Right atrium auricular region (tissue), 2 donors: ENCODE data around the gene MMD. TPM values are rescaled to one million over a fixed set of nuclear protein-coding genes. Genes with fewer than 3 reads are reported as not detected.

Experiments used
- DNase-seq: peaks from one replicate; pipeline ENCODE4 v3.0.0-alpha.2; 2019; ENCODE audit warnings: low spot score
- H3K27ac ChIP-seq, 2 donors: fragments of 200-600 bp; sonication (generic); 1 replicate in 1 of 2; 2 replicates in 1 of 2; pipeline ENCODE4 v1.5.1; 2016 to 2019
- H3K27me3 ChIP-seq, 2 donors: fragments of 200-600 bp; sonication (generic); one replicate each; pipeline versions ENCODE4 v1.5.1 to v1.6.0; 2017 to 2019
- H3K36me3 ChIP-seq: fragments of 200-600 bp; sonication (generic); one replicate; pipeline ENCODE4 v1.5.1; 2016
- H3K4me1 ChIP-seq, 2 donors: fragments of 200-600 bp; sonication (generic); one replicate each; pipeline versions ENCODE4 v1.5.1 to v1.6.0; 2017 to 2019
- H3K4me3 ChIP-seq, 2 donors: fragments of 200-600 bp; sonication (generic); 1 replicate in 1 of 2; 2 replicates in 1 of 2; pipeline ENCODE4 v1.5.1; 2017 to 2019; ENCODE audit warnings: mild to moderate bottlenecking in 1 of 2, moderate library complexity in 1 of 2
- H3K9me3 ChIP-seq, 2 donors: fragments of 200-600 bp; sonication (generic); one replicate each; pipeline ENCODE4 v1.5.1; 2019
- total RNA-seq, 2 donors: library from RNA; depleted of rRNA; stranded (reverse); fragments of >200 nt; gene quantifications; one replicate each; pipeline ENCODE4 v1.1.0, GENCODE V29; 2016
- TF ChIP-seq, protein P1 (sequence below), 2 donors: fragments of 200-600 bp; sonication (generic); IDR thresholded peaks; one replicate each; pipeline ENCODE4 v1.5.1; 2019; ENCODE audit warnings: antibody characterized with exemption in 2 of 2

MMD gene
- total RNA-seq, 2 donors from 2014 or later: 12.5 to 17.5 TPM

DNA sequence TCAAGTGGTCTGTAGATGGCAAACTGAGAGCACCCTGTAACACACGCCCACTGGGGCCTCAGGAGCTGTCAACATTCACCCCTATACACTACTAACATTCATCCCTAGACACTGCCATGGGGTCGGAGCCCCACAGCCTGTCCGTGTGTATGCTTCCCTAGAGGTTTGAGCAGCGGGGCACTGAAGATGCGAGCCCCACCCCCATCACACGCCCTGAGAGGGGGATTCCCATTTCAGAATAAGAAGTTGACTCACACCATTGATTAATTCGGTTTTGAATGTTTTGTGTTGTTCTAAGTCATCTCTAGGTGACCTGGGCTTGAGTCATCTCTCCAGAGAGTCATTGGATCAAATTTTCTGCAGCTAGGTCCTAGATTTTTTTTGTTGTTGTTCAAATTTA is 37.3 kb upstream of the MMD start:
- TF ChIP-seq, protein P1, sequence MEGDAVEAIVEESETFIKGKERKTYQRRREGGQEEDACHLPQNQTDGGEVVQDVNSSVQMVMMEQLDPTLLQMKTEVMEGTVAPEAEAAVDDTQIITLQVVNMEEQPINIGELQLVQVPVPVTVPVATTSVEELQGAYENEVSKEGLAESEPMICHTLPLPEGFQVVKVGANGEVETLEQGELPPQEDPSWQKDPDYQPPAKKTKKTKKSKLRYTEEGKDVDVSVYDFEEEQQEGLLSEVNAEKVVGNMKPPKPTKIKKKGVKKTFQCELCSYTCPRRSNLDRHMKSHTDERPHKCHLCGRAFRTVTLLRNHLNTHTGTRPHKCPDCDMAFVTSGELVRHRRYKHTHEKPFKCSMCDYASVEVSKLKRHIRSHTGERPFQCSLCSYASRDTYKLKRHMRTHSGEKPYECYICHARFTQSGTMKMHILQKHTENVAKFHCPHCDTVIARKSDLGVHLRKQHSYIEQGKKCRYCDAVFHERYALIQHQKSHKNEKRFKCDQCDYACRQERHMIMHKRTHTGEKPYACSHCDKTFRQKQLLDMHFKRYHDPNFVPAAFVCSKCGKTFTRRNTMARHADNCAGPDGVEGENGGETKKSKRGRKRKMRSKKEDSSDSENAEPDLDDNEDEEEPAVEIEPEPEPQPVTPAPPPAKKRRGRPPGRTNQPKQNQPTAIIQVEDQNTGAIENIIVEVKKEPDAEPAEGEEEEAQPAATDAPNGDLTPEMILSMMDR (IDR thresholded peaks at IDR 0.05): no peak
- no peaks in the 10 kb centered on the region for H3K9me3 ChIP-seq
- H3K4me1 ChIP-seq: no peaks in the 10 kb centered on the region
- no peak overlapping the region for H3K4me3 ChIP-seq
- no peaks in the 10 kb centered on the region for H3K27me3 ChIP-seq
- no peak overlapping the region for H3K27ac ChIP-seq
- H3K36me3 ChIP-seq: no peaks in the 10 kb centered on the region
- no peak for DNase-seq

DNA sequence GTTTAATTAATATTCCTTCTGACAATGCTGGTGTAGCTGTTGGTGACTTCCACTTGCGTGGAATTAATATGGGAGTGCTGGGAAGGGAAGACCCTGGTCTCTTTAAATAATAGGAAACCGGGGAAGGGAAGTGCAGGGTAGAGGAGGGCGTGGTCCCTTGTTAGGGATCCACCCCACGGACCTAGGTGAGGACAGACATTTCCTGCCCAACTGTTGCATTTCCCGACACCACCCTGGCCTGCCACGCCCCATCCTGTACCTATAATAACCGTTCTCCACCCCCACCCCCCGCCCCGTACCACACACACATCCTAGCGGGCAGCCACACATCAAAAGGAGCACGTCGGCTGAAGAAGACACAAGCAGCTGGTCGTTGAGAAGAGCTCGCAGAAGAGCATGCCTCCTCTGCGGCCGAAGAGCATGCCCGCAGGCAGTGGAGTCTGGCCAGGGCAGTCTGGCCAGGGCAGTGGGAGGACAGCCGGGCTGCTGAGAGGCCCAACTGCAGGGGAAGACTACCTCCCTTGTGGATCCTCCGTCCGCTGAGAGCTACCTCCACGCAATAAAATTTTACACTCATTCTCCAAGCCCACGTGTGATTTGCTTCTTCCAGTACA is 36.8 kb upstream of the MMD start:
- no peak overlapping the region for H3K27ac ChIP-seq
- TF ChIP-seq, protein P1 (IDR thresholded peaks at IDR 0.05): no peak

DNA sequence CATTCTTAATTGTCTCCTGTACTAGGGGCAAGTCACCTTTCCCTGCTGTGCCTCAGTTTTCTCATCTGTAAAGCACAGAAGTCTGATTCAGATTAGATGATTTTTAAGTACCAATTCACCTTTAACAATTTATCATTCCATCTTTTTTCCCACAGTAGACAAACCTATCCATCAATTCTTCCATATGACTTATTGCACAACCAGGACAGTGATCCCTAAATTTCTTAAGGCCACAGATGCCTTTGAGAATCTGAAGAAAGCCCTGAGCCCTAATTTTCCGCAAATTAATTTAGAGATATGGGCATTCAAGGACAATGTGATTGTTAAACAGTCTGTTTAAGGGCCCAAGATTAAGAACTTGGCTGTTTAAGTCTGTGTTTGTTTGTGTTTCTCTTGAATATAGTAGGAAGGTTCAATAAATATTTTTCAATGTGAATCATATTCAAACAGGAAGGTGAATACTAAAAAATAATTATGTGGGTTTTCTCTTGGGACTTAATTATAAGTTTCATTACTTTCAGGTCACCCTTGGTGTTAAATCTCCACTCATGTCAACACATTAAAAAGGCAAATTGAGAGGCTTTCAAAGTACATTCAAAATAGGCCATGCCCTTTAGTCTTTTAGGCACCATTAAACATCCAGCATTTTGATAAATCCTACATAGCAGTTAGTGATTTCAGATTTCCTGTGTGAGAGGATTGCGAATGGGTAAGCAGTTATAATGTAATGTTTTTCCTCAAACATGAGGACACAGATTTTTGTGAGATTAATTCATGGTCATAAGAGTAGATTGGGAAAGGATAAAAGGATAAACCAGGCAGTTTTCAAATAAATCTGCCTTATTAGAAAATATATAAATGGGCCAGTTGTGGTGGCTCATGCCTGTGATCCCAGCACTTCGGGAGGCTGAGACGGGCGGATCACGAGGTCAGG is 34.9 kb upstream of the MMD start:
- TF ChIP-seq, protein P1 (IDR thresholded peaks at IDR 0.05): no peak
- Histone ChIP-seq H3K27me3 (no peaks in the 10 kb centered on the region), H3K36me3 (no peaks in the 10 kb centered on the region), H3K27ac (no peak overlapping the region), H3K4me1 (no peaks in the 10 kb centered on the region), H3K9me3 (no peaks in the 10 kb centered on the region), H3K4me3 (no peak overlapping the region)
- DNase-seq: no peak

More for the DNA sequence above, 36.8 kb upstream of the MMD start:
- Histone ChIP-seq H3K27me3 (no peaks in the 10 kb centered on the region), H3K4me1 (no peaks in the 10 kb centered on the region), H3K4me3 (no peak overlapping the region), H3K36me3 (no peaks in the 10 kb centered on the region), H3K9me3 (no peaks in the 10 kb centered on the region)
- DNase-seq: no peak

DNA sequence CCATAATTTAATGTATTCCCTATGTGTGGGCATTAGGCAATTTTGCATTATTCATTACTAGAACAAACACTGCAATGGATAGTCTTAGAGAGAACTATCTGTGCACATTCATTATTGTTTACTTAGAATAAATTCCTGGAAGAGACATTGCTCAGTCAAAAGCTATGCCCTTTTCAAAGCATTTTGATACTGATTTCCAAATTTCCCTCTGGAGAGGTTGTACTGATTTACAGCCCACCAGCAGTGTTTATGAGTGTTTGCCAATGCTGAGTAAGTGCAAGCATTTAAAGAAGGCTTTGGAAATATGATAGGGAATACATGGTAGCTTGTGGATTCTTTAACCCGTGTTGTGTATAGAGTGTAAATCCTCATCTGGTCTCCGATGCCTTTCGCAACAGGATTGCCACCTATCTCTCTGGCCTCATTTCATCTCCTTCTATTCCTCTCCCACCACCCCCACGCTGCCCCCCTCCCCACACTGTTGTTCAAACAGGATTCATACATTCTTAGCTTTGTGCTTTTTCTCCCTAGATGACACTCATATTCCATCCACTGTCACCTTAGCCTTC is 33.4 kb upstream of the MMD start:
- Histone ChIP-seq H3K27ac (no peak overlapping the region), H3K27me3 (no peaks in the 10 kb centered on the region), H3K36me3 (no peaks in the 10 kb centered on the region), H3K4me1 (no peaks in the 10 kb centered on the region), H3K4me3 (no peak overlapping the region), H3K9me3 (no peaks in the 10 kb centered on the region)
- DNase-seq: no peak
- TF ChIP-seq, protein P1 (IDR thresholded peaks at IDR 0.05): no peak

DNA sequence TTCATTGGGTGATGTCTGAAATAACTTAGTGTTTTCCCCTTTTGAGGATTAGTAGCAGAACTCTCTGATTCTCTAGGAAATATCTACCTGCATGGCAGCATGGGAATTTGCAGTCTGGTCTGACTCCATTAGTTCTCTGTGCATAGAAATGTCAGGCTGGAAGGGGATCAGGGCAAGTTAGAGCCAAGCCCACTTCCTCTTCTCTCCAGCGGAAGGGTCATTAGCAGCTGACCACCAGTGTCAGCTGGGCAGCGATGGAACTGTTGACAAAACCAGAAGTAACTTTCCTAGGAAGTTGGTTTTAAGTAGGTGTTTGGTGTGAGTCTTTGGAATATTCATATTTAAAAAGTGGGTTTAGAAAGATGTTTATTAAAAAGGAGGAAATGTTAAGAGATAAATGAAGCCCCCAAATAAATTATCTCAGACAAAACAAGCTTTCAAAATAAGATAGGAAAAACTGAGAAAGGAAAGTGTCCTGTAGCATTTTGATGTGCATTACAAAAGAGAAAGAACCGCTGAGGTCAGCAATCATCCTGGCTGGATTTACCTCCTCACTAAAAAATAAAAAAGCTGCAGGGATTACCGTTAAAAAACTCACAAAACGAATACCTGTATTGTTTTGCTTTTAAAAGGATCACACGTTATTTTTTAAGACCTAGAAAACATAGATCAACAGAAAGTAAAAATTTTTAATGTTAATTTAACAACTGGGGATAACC is 32.4 kb upstream of the MMD start:
- no peak for DNase-seq
- Histone ChIP-seq H3K9me3 (no peaks in the 10 kb centered on the region), H3K4me3 (no peak overlapping the region), H3K27ac (no peak overlapping the region), H3K27me3 (no peaks in the 10 kb centered on the region), H3K36me3 (no peaks in the 10 kb centered on the region), H3K4me1 (no peaks in the 10 kb centered on the region)
- TF ChIP-seq, protein P1 (IDR thresholded peaks at IDR 0.05): no peak
